Measurements from ENCODE around the gene ABLIM1.

The ABLIM1 gene

GRCh38 chr10:114458955-114459354, 199.1 kb downstream of the ABLIM1 start:
- TF ChIP-seq GATA1 (IDR thresholded peaks at IDR 0.05; ENCODE audit: low read depth, low read length): no peak
- TF ChIP-seq POLR2A (IDR thresholded peaks at IDR 0.05; ENCODE audit: low read length): no peak
- peak; percentile 67 to 68 for DNase-seq

- no peak for TF ChIP-seq POLR2A (IDR thresholded peaks at IDR 0.05; ENCODE audit: low read length)
- TF ChIP-seq GATA1 (IDR thresholded peaks at IDR 0.05; ENCODE audit: low read depth, low read length): no peak
- DNase-seq: no peak
These were observed 199.7 kb downstream of the ABLIM1 start for GRCh38 chr10:114458216-114458920.

- DNase-seq: no peak
- TF ChIP-seq POLR2A (IDR thresholded peaks at IDR 0.05; ENCODE audit: low read length) (no peak), GATA1 (IDR thresholded peaks at IDR 0.05; ENCODE audit: low read depth, low read length) (no peak)
These were observed 204.5 kb downstream of the ABLIM1 start for GRCh38 chr10:114453576-114453975.

GRCh38 chr10:114448897-114449296, 209.2 kb downstream of the ABLIM1 start:
- TF ChIP-seq GATA1 (IDR thresholded peaks at IDR 0.05; ENCODE audit: low read depth, low read length): no peak
- TF ChIP-seq POLR2A (IDR thresholded peaks at IDR 0.05; ENCODE audit: low read length): no peak
- DNase-seq: no peak

GRCh38 chr10:114445332-114445731, 212.7 kb downstream of the ABLIM1 start:
- DNase-seq: no peak
- no peak for TF ChIP-seq GATA1 (IDR thresholded peaks at IDR 0.05; ENCODE audit: low read depth, low read length)
- no peak for TF ChIP-seq POLR2A (IDR thresholded peaks at IDR 0.05; ENCODE audit: low read length)

- DNase-seq: no peak
- TF ChIP-seq GATA1 (IDR thresholded peaks at IDR 0.05; ENCODE audit: low read depth, low read length) (no peak), POLR2A (IDR thresholded peaks at IDR 0.05; ENCODE audit: low read length) (no peak)
These were observed 213.3 kb downstream of the ABLIM1 start for GRCh38 chr10:114444819-114445218.

GRCh38 chr10:114442091-114442630, 215.9 kb downstream of the ABLIM1 start:
- DNase-seq: peak; percentile 43 to 86
- TF ChIP-seq GATA1 (IDR thresholded peaks at IDR 0.05; ENCODE audit: low read depth, low read length) (no peak), POLR2A (IDR thresholded peaks at IDR 0.05; ENCODE audit: low read length) (no peak)

- DNase-seq: no peak
These were observed 217.0 kb downstream of the ABLIM1 start for GRCh38 chr10:114441107-114441506.

GRCh38 chr10:114437473-114438292, 220.4 kb downstream of the ABLIM1 start:
- TF ChIP-seq GATA1 (IDR thresholded peaks at IDR 0.05; ENCODE audit: low read depth, low read length) (no peak), POLR2A (IDR thresholded peaks at IDR 0.05; ENCODE audit: low read length) (no peak)
- DNase-seq: peak in 1 of 2 experiments; percentile 9

More at GRCh38 chr10:114441107-114441506, 217.0 kb downstream of the ABLIM1 start:
- TF ChIP-seq GATA1 (IDR thresholded peaks at IDR 0.05; ENCODE audit: low read depth, low read length): no peak
- TF ChIP-seq POLR2A (IDR thresholded peaks at IDR 0.05; ENCODE audit: low read length): no peak

- TF ChIP-seq POLR2A (IDR thresholded peaks at IDR 0.05; ENCODE audit: low read length): no peak
- TF ChIP-seq GATA1 (IDR thresholded peaks at IDR 0.05; ENCODE audit: low read depth, low read length): no peak
- no peak for DNase-seq
These were observed 221.1 kb downstream of the ABLIM1 start for GRCh38 chr10:114436941-114437340.

- no peak for TF ChIP-seq GATA1 (IDR thresholded peaks at IDR 0.05; ENCODE audit: low read depth, low read length)
- TF ChIP-seq POLR2A (IDR thresholded peaks at IDR 0.05; ENCODE audit: low read length): no peak
- DNase-seq: no peak
These were observed 225.4 kb downstream of the ABLIM1 start for GRCh38 chr10:114432566-114433093.

- DNase-seq: no peak
- TF ChIP-seq POLR2A (IDR thresholded peaks at IDR 0.05; ENCODE audit: low read length) (no peak), GATA1 (IDR thresholded peaks at IDR 0.05; ENCODE audit: low read depth, low read length) (no peak)
These were observed 226.5 kb downstream of the ABLIM1 start for GRCh38 chr10:114431414-114432135.

GRCh38 chr10:114430688-114431413, 227.2 kb downstream of the ABLIM1 start:
- no peak for DNase-seq

More at GRCh38 chr10:114430688-114431413, 227.2 kb downstream of the ABLIM1 start:
- TF ChIP-seq POLR2A (IDR thresholded peaks at IDR 0.05; ENCODE audit: low read length) (no peak), GATA1 (IDR thresholded peaks at IDR 0.05; ENCODE audit: low read depth, low read length) (no peak)

All from erythroblast (primary cell).